SW480 (cell line): ENCODE data around the gene CKS1B.

ENCODE experiments used
- DNase-seq: peaks from one replicate; pipeline ENCODE4 v3.0.0-alpha.2; 2016; ENCODE audit warnings: low spot score

CKS1B gene

DNA sequence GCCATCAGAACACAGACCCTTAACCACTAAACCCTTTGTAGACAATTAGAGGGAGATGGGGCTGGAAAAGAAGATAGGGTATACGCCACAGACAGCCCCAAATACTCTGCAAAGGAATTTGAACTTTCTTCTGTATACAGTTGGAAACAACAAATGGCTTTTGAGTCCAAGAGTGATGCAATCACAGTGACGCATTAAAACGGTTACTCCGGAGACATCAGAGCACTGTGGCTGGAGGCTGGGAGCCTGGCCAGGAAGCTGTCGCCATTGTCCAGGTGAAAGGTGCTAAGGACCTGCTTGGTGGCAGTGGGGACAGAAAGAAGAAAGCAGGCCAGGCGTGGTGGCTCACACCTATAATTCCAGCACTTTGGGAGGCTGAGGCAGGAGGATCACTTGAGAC lies 12.8 kb downstream of the CKS1B start:
- DNase-seq, result no peak

DNA sequence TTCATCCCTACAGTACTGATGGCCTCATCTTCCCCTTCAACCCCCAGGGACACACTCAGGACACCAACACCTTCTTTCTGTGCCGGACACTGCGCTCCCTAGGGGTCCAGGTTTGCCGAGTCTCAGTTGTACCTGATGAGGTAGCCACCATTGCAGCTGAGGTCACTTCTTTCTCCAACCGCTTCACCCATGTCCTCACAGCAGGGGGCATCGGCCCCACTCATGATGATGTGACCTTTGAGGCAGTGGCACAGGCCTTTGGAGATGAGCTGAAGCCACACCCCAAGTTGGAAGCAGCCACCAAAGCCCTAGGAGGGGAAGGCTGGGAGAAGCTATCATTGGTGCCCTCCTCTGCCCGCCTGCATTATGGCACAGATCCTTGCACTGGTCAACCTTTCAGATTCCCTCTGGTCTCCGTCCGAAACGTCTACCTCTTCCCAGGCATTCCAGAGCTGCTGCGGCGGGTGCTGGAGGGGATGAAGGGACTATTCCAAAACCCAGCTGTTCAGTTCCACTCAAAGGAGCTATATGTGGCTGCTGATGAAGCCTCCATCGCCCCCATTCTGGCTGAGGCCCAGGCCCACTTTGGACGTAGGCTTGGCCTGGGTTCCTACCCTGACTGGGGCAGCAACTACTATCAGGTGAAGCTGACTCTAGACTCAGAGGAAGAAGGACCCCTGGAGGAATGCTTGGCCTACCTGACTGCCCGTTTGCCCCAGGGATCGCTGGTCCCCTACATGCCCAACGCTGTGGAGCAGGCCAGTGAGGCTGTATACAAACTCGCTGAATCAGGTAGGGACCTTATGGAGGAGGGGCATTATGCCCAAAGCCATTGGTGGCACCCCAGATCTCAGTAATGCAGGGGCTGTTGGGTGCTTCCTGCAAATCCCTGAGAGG lies 13.8 kb downstream of the CKS1B start:
- DNase-seq, result no peak

DNA sequence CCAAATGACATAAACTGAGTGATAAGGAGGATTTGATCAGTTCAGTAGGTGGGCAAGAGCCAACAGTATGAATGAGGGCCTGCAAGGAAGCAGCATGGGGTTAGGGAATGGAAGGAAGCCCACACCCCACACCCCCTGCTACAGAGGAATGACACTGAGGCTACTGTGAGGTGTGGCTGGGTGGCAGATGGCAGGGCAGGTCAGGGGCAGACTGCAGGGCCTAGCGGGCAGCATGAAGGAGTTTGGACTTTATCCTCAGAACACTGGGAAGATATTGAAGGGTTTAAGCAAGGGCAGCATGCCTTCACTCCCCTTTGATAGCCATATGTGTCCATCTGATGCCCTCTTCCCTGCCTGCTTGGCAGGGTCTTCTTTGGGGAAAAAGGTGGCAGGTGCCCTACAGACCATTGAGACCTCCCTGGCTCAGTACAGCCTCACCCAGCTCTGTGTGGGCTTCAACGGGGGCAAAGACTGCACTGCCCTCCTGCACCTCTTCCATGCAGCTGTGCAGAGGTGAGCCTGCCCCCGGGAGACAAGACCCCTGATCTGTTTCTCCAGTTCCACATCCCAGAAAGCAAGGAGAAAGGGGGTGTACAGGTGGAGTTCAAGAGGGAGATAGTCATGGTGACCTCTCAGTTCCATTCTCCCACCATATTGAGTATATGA lies 14.8 kb downstream of the CKS1B start:
- DNase-seq, result no peak

DNA sequence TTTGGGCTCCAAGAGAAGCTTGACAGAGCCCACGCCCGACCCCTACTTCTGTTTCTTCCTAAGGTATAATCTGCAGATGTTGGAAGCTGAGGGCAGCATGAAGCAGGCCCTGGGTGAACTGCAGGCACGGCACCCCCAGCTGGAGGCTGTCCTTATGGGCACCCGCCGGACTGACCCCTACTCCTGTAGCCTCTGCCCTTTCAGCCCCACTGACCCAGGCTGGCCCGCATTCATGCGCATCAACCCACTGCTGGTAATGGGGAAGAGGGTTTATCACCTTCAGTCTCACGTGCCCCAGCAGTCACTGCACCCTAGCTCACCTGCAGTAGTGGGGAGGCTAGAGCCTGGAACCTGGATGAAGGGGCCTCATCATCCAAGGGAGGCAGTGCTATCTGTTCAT lies 15.8 kb downstream of the CKS1B start:
- no peak for DNase-seq

DNA sequence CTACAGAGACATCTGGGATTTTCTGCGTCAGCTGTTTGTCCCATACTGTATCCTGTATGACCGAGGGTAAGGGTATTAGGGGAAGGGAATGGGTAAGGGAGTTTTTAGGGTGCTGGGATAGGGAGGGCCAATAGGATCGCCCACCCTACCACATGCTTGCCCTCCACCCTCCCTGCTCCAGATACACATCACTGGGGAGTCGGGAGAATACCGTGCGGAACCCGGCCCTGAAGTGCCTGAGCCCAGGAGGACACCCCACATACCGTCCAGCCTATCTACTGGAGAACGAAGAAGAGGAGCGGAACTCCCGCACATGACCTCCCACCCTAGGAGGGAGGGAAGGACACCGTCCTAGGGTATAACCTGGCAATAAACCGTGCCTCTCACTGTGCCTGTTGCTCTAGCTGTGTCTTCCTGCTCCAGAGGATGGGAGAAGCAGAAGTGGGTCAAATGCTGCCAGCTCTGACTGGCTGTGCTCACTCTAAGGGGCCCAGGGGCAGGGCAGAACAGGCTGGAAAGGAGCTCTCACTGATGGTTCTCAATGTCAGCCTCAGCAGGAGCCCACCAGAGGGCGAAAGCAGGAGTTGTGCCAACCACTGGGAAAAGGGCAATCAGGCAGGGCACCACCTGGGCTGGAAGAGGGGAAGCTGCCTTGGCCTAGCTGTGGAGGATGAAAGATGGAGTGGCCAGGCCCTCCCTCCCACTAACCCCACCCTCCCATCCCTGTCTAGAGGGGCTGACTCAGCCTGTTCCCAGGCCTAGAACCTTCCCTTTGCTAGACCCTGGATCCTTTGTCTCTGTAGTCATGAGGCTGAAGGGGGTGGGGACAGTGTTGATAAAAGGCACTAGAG lies 18.5 kb downstream of the CKS1B start:
- peak; percentile 55 for DNase-seq

DNA sequence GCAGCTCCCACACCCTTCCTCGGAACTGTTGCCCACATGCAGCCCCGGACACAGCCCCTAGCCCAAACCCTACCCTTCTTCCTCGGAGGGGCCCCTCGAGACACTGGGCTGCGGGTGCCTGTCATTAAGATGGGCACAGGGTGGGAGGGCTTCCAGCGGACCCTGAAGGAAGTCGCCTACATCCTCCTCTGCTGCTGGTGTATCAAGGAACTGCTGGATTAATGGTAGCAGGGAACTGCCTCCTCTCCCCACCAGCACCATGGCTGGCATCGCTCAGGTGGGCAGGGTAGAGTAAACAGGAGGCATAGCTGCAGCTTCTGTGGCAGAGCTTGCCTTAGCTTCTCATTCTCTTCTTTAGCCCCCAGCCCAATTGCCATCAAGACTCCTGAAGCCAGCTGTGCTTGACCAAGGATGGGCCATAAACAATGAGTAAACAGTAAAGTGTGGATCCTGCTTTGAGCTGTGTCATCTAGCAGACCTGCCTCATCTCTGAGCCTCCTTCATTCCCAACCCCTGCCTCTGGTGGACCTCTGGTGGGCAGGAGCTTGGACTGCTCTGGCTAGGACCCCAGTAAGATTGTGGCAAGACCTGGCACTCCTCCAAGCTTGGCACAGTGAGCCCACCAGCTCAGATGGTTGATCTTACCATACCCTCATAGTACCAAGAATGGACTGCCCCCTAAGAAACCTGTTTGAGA lies 19.2 kb downstream of the CKS1B start, which contains the start of gene LENEP:
LENEP (plus strand) TSS at position 15 of the 697 bp plus-strand sequence; CDS start at position 37, 22 bp downstream.
- no peak for DNase-seq

DNA sequence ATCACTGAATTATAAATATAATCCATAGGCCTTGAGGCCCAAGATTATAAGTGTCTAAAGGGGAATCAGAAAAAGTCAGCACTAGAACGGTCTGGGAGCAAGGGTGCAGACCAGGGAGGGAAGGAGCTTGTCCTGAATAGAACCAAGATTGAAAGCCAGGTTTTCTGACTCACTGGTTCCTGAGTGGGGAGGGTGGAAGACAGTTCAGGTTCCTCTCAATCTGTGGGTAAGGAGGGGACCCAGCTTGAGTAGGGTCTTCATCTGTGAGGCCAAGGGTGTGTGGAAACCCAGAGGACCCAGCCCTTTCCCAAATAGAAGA lies 19.7 kb downstream of the CKS1B start:
- no peak for DNase-seq

DNA sequence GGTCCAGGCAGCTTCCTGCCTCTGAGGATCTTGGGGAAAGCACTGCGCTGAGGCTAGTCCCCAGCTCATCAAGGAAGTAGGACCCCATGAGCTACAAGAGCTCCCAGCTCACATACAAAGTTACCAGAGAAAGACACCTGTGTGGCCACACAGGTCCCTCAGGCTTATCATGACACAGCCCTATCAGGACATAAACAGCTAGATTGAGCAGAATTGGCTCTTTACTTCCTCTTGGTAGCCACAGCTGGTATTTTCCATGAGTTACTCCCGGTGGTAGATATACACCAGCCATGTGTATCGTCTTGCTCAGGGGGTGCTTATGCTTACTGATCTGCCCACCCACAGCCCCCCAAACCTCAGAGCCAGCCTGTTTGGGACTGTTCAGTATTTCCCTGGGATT lies 20.1 kb downstream of the CKS1B start:
- no peak for DNase-seq

DNA sequence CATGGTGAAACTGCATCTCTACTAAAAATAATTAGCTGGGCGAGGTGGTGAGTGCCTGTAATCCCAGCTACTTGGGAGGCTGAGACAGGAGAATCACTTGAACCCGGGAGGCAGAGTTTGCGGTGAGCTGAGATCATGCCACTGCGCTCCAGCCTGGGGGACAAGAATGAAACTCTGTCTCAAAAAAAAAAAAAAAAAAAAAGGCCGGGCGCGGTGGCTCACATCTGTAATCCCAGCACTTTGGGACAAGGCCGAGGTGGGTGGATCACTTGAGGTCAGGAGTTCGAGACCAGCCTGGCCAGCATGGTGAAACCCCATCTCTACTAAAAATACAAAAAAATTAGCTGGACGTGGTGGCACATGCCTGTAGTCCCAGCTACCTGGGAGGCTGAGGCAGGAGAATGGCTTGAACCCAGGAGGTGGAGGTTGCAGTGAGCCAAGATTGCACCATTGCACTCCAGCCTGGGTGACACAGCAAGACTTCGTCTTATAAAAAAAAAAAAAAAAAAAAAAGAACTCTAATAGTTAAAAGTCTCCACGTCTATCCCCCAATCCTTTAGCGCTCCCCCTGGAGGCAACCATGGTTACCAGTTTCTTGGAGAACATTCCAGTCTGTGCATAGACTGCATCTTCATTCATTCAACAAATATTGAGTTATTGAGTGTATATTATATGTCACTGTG lies 21.0 kb downstream of the CKS1B start:
- peak; percentile 29 for DNase-seq

DNA sequence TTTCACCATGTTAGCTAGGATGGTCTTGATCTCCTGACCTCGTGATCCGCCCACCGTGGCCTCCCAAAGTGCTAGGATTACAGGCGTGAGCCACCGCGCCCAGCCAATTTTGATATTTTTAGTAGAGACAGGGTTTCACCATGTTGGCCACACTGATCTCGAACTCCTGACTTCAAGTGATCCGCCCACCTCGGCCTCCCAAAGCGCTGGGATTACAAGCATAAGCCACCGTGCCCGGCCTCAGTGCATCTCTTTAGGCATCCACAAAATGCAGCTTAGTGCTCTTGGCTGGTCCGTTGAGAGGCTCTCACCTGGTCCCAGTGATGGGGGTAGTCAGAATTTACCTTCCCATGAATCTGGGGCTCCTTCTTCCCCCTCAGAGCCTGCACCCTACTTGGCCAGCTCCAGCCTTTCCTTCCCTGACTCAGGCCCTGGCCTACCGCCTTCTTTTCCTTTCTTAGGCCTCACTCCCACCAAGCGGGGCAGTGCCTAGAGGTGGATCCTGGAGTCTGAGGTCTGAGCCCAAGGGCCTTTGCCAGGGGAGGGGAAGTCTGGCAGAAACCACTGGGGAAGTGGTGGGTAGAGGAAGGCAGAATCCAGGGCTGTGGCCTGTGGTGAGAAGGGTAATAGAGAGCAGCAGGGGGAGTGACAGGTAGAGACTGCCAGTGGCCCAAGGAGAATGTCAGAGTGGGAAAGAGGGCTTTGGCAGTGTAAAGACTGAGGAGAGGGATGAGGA lies 22.7 kb downstream of the CKS1B start:
- DNase-seq, result no peak

DNA sequence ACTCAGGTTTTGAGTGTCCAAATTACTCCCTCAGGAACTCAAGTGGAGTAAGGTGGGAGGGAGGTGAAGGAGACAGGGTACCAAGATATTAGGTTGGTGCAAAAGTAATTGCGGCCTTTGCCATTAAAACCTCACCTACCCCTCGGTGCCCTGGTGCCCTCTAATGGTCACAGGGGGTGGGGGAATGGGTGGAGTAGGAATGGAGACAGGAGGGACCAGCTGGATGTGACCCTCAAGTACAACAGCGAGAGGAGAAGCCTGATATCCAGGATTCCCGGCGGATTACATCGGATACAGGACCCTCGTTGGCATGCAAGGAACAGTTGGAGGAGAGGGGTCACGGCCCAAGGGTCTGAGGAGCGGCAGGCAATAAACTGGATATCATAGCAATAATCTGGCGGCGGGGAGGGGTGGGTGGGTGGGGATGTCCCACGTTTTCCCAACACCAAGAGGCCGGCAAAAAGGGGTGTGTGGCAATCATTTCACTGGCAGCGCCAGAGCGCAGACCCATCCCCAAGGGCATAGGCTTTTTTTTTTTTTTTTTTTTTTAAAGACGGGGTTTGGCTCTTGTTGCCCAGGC lies 23.8 kb downstream of the CKS1B start:
- DNase-seq, result no peak

DNA sequence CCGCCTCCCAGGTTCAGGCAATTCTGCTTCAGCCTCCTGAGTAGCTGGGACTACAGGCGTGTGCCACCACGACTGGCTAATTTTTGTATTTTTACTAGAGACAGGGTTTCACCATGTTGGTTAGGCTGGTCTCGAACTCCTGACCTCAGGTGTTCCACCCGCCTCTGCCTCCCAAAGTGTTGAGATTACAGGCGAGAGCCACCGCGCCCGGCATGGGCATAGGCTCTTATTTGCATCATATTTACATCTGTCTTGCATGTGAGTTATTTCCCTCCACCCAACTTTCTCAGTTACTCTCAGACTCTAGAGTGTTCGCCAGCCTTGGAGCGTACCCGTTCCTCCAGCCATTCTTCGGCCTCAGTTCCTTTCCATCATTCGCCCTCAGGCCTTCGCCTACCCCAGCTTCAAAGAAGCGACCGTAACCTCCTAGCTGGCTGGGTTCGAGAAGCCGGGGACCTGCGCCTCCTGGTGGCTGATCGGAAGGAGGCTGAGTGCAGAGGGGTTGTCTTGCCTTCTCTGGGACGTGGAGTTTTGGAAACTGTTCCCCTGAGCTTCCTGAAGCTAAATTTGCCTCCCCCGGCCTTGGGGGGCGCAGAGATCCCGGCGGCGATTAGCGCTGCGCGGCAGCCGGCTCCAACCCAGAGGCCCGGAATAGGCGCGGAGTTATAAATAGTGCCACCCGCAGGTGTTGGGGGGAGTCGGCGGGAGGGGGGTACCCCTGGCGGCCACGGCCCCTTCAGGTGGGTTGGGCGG lies 24.5 kb downstream of the CKS1B start:
- peak; percentile 84 for DNase-seq

DNA sequence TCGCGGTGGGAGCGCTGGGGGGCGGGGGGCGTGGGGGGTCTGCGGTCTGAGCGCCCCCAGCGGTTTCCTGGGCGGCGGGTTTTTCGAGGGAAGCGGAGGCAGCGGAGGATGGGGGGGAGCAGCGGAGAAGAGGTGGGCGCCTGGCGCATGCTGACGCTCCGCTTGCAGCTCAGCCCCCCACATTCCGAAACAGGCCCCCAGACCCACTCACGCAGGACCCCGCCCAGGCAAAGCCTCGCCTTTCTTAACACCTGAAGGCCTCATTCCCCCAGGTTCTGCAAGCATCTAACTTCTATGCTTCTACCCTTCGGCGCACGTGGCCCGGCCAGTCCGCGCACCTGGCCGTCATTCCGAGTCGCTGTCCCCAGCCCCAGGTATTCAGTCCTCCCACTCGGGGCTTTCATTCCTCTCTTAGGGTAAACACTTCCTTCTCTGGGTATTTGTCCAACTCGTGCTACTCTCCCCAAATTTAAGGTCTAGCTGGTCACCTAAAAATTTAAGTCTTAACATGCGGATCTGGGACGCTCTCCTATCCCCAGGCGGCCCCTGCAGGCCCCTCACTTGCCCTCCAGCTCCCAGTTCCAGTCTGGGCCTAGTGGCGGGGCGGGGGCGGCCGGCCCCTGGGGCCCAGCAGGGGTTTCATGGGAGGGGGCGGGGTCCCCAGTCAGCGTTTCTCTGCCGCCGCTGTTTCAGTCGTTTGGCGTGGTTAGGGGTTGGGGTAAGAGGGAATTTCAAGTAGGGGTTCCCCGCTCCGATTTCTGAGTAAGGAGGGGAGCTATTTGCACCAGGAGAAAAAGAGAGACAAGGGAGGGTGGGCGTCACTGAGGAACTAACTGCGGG lies 25.3 kb downstream of the CKS1B start:
- peak; percentile 72 for DNase-seq

DNA sequence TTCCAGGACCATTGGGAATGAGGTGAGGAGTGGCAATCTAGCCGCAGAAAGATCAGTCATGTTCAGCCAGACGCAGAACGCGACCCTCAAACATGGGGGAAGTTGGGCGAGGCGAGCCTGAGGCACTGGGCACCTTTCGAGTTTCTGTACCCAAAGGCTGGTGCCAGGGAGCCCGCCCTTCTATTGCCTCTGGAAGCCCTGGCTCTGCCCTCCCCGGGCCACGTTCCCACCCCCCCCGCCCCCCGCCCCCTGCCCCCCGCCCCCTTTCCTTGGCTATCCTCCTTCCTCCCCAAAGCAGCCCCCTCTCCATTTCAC lies 25.9 kb downstream of the CKS1B start:
- no peak for DNase-seq

DNA sequence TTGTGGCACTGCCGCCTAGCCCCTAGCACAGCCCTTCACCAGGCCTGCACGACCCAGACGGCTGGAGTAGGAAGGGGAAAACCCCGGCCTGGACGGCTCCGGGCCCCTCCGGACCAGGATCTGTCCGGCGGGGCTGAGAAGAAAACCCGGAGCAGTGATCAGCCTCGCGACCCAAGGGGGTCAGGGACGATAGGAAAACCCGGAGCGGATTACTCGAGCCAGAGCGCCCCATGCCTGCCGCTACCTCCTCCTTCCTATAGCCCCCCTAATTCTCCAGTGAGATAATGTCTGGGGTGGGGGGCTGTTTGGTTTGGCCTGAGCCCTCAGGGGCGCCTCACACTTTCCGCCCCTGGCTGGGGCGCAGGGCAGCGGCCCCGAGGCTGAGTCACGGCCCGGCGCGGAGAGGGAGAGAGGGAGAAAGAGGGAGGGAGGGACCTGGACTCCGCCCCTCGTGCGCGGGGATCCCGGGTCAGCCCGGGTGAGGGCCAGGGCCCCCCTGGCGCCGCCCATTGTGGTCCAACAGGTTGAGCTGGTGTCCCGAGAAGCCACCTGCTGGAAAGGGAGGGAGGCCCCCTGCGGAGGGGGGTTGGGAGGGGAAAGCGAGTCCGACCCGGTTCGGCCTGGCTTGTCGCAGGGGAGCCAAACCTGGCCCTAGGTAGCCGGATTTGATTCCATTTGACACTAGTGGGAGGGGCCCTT lies 26.4 kb downstream of the CKS1B start:
- DNase-seq, result peak; percentile 91

DNA sequence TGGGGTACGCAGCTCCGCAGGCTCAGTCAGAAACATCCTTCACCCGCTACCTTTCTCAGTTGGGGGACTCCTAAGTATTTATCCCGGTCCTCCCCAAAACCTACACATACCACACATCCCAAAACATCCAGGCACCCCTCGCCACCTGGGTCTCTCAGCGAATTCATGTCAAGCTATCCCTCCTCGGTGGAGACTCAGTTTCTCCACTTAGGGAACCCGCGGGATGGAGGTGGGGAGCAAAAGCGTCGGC lies 26.9 kb downstream of the CKS1B start:
- no peak for DNase-seq

DNA sequence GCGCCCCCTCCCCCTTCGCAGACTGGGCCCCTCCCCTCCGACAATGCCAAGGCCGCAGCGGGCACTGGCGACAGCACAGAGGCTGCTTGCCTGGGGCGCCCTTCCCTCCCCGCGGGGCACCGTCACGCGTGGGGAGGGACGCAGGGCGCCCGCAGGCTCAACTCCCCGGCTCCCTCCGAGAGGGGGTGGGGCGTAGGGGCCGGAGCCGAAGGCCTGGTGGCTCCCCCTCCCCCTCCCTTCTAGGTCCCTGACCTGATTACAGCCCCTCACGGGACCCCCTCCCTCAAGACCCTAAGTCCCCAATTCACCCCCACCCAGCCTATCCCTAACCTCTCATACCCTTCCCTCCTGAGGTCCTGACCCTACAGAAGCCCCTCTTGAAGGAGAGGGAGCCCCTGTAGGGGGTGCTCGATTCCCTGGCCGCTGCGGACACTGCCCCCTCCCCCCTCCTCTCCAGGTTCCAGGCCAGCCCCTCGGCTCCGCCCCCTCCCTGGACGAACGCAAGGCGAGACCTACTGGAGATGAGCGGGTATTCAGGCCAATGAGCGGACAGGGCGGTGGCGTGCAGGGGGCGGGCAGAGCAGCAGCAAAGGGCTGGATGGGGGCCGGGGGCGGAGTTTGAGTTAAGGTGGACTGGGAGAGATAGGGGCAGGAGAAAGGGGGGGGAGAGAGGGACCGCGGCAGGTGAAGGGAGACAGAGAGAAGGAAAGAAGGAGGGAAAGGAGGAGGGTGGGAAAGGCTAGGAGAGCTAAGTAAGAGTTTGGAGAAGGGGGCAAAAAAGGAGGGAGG lies 27.4 kb downstream of the CKS1B start:
- DNase-seq, result peak; percentile 99
